Hepatocyte (in vitro differentiated cells): ENCODE results near the gene TAOK3. TPM values are rescaled to one million over a fixed set of nuclear protein-coding genes. Genes with fewer than 3 reads are reported as not detected.
A peak's percentile ranks its signal among the peaks of the same experiment; 100 is the strongest.

Experiments
- DNase-seq: peaks from one replicate; pipeline ENCODE4 v3.0.0-alpha.2; 2016; ENCODE audit warnings: low spot score
- H2AFZ ChIP-seq: fragments of 200-600 bp; sonication (generic); 2 replicates; pipeline ENCODE4 v1.6.0; 2016; ENCODE audit warnings: antibody characterized with exemption, mild to moderate bottlenecking
- H3K27ac ChIP-seq: fragments of 200-600 bp; sonication (generic); 2 replicates; pipeline ENCODE4 v1.5.1; 2016; ENCODE audit warnings: mild to moderate bottlenecking
- H3K27me3 ChIP-seq: fragments of 200-600 bp; sonication (generic); 2 replicates; pipeline ENCODE4 v1.6.1; 2016
- H3K36me3 ChIP-seq: fragments of 200-600 bp; sonication (generic); replicated peaks from 2 replicates; pipeline ENCODE4 v1.5.1; 2016; ENCODE audit warnings: low read depth; ENCODE audit not compliant: insufficient read depth
- H3K4me1 ChIP-seq: fragments of 200-600 bp; sonication (generic); 2 replicates; pipeline ENCODE4 v1.5.1; 2016; ENCODE audit warnings: mild to moderate bottlenecking, moderate library complexity; ENCODE audit not compliant: insufficient read depth
- H3K4me2 ChIP-seq: fragments of 200-600 bp; sonication (generic); 2 replicates; pipeline ENCODE4 v1.6.0; 2016
- H3K4me3 ChIP-seq: fragments of 200-600 bp; sonication (generic); 2 replicates; pipeline ENCODE4 v1.5.1; 2016; ENCODE audit warnings: mild to moderate bottlenecking
- H3K79me2 ChIP-seq: fragments of 200-600 bp; sonication (generic); 2 replicates; pipeline ENCODE4 v1.6.0; 2017; ENCODE audit warnings: mild to moderate bottlenecking
- H3K9me2 ChIP-seq: fragments of 200-600 bp; sonication (generic); replicated peaks from 2 replicates; pipeline ENCODE4 v1.6.0; 2017; ENCODE audit warnings: mild to moderate bottlenecking; ENCODE audit not compliant: insufficient read depth
- H3K9me3 ChIP-seq: fragments of 200-600 bp; sonication (generic); 2 replicates; pipeline ENCODE4 v1.5.1; 2016; ENCODE audit warnings: low read depth, mild to moderate bottlenecking
- H4K20me1 ChIP-seq: fragments of 200-600 bp; sonication (generic); 2 replicates; pipeline ENCODE4 v1.6.0; 2016; ENCODE audit warnings: mild to moderate bottlenecking; ENCODE audit not compliant: insufficient read depth, poor library complexity, severe bottlenecking
- CTCF ChIP-seq: fragments of 200-600 bp; sonication (generic); IDR thresholded peaks from 2 replicates; pipeline ENCODE4 v1.5.1; 2016; ENCODE audit warnings: antibody characterized with exemption, mild to moderate bottlenecking; ENCODE audit not compliant: poor library complexity
- EZH2 ChIP-seq: fragments of 200-600 bp; sonication (generic); IDR thresholded peaks from 2 replicates; pipeline ENCODE4 v1.6.1; 2016; ENCODE audit warnings: antibody characterized with exemption, mild to moderate bottlenecking, borderline replicate concordance
- EZH2phosphoT487 ChIP-seq: fragments of 200-600 bp; sonication (generic); IDR thresholded peaks from one replicate; pipeline ENCODE4 v1.6.1; 2018; ENCODE audit warnings: antibody characterized with exemption, mild to moderate bottlenecking, low read depth, moderate library complexity; ENCODE audit not compliant: unreplicated experiment, severe bottlenecking
- WGBS: methylation state at CpG from one replicate; pipeline ENCODE4 v1.1.6; 2016; ENCODE audit warnings: low lambda C conversion rate; ENCODE audit errors: missing lambda C conversion rate; 5-methylcytosine and 5-hydroxymethylcytosine counted together
- polyA plus RNA-seq: library from polyadenylated mRNA; unstranded; fragments of >200 nt; fragmentation: Nextera tagmentation; extraction: Ambion mirVana; gene quantifications from 2 replicates; pipeline ENCODE4 v1.2.1, GENCODE V29; 2016
- total RNA-seq: library from RNA; depleted of rRNA; stranded (reverse); fragments of >200 nt; gene quantifications from 2 replicates; pipeline ENCODE4 v1.2.3, GENCODE V29; 2014

Gene TAOK3
- total and polyA plus RNA-seq, 2 experiments from 2014 or later: 19.1 to 28.7 TPM

GRCh38 chr12:118103601-118104382 is 268.9 kb downstream of the TAOK3 start, which contains the start of gene VSIG10:
Gene VSIG10 (minus strand): TSS chr12:118104011. CDS start chr12:118103671, 340 bp downstream.
- Histone ChIP-seq H3K4me3 (peak within 1 kb of the TSS; percentile 93), H3K27me3 (no peaks in the 10 kb centered on the region), H3K9me3 (no peaks in the 10 kb centered on the region), H3K27ac (peak within 1 kb of the TSS; percentile 89), H3K79me2 (peaks cover 8% of the 10 kb centered on the region), H2AFZ (peak within 1 kb of the TSS; percentile 98), H4K20me1 (no peaks in the 10 kb centered on the region), H3K4me1 (peaks cover 6% of the 10 kb centered on the region), H3K9me2 (no peaks in the 10 kb centered on the region), H3K36me3 (no peaks in the 10 kb centered on the region), H3K4me2 (peak within 1 kb of the TSS; percentile 98)
- peak; percentile 84 for DNase-seq
- TF ChIP-seq EZH2: no peak
- no peak for TF ChIP-seq EZH2phosphoT487
- no peak for TF ChIP-seq CTCF
- 1% methylated on average over 55 of the region's 75 CpGs for WGBS

GRCh38 chr12:118103201-118103600 is 269.5 kb downstream of the TAOK3 start:
- Histone ChIP-seq H3K36me3 (no peaks in the 10 kb centered on the region), H3K79me2 (peaks cover 8% of the 10 kb centered on the region), H2AFZ (peak overlapping the region; percentile 98), H3K27me3 (no peaks in the 10 kb centered on the region), H3K27ac (peak overlapping the region; percentile 89), H3K4me1 (peaks cover 6% of the 10 kb centered on the region), H3K9me2 (no peaks in the 10 kb centered on the region), H3K9me3 (no peaks in the 10 kb centered on the region), H4K20me1 (no peaks in the 10 kb centered on the region), H3K4me3 (peak overlapping the region; percentile 93), H3K4me2 (peak overlapping the region; percentile 98)
- no peak for TF ChIP-seq CTCF
- DNase-seq: no peak
- WGBS: 2% methylated on average over 32 of the region's 32 CpGs

- no peaks in the 10 kb centered on the region for H3K9me3 ChIP-seq
- TF ChIP-seq EZH2 (no peak), CTCF (no peak), EZH2phosphoT487 (no peak)
- H4K20me1 ChIP-seq: no peaks in the 10 kb centered on the region
- H3K27me3 ChIP-seq: no peaks in the 10 kb centered on the region
- H3K4me3 ChIP-seq: peak overlapping the region; percentile 93
- no peaks in the 10 kb centered on the region for H3K36me3 ChIP-seq
- H3K4me2 ChIP-seq: peak overlapping the region; percentile 98
- peaks cover 6% of the 10 kb centered on the region for H3K4me1 ChIP-seq
- peak overlapping the region; percentile 98 for H2AFZ ChIP-seq
- 28% methylated on average over 5 of the region's 5 CpGs for WGBS
- no peaks in the 10 kb centered on the region for H3K9me2 ChIP-seq
- DNase-seq: no peak
- peak overlapping the region; percentile 89 for H3K27ac ChIP-seq
- H3K79me2 ChIP-seq: peaks cover 8% of the 10 kb centered on the region
These were observed 270.1 kb downstream of the TAOK3 start for GRCh38 chr12:118102609-118103008.
